Endothelial cell of umbilical vein (primary cell): ENCODE results near the gene MPL. TPM values are rescaled to one million over a fixed set of nuclear protein-coding genes. Genes with fewer than 3 reads are reported as not detected.

ENCODE experiments used
- BruUV-seq: library from RNA; stranded (reverse); fragments of 400-500 nt; replicated peaks from 2 replicates; lab custom pipeline; 2021; lab: Mats Ljungman, UMichigan
- CTCF ChIA-PET: fragments of 300-600, 350-600 bp; sonication (Branson Sonifier 250); formaldehyde crosslinking; loops from one replicate; lab custom pipeline; 2021; ENCODE audit warnings: antibody characterized with exemption, inconsistent platforms; lab: Charles Lee
- POLR2A ChIA-PET: fragments of 300-600, 350-600 bp; sonication (Branson Sonifier 250); formaldehyde crosslinking; loops from one replicate; lab custom pipeline; 2021; ENCODE audit warnings: antibody characterized with exemption, inconsistent platforms; lab: Charles Lee
- DNase-seq: peaks from one replicate; pipeline ENCODE4 v3.0.0-alpha.2; 2011; ENCODE audit warnings: low read depth, low spot score
- FAIRE-seq: peaks from 2 replicates; lab custom pipeline; 2011; peaks lifted over from hg19 to GRCh38; lab: Jason Lieb, UNC
- H2AFZ ChIP-seq: 2 replicates; pipeline ENCODE4 v1.6.0; 2012; ENCODE audit warnings: low read depth, low read length, control low read depth, inconsistent platforms
- H3K27ac ChIP-seq: 2 replicates; pipeline ENCODE4 v1.5.1; 2011; ENCODE audit warnings: low read depth, mild to moderate bottlenecking, control low read depth, low read length, moderate library complexity; ENCODE audit not compliant: insufficient read depth
- H3K27me3 ChIP-seq, 2 experiments: 2 replicates each; pipeline versions ENCODE4 v1.6.0 to v1.6.1; 2011; ENCODE audit warnings: low read length in 2 of 2, mixed read lengths in 1 of 2; ENCODE audit not compliant: control insufficient read depth in 2 of 2, insufficient read depth in 2 of 2
- H3K36me3 ChIP-seq, 2 experiments: 2 replicates in 1 of 2; 3 replicates in 1 of 2; pipeline ENCODE4 v1.5.1; 2011; ENCODE audit warnings: low read length in 2 of 2, mild to moderate bottlenecking in 1 of 2, moderate library complexity in 1 of 2; ENCODE audit not compliant: control insufficient read depth in 2 of 2, insufficient read depth in 2 of 2; ENCODE audit errors: extremely low read depth in 1 of 2
- H3K4me1 ChIP-seq: 3 replicates; pipeline ENCODE4 v1.5.1; 2011; ENCODE audit warnings: mild to moderate bottlenecking, low read length; ENCODE audit not compliant: control insufficient read depth, insufficient read depth; ENCODE audit errors: extremely low read depth
- H3K4me2 ChIP-seq: 2 replicates; pipeline ENCODE4 v1.6.1; 2011; ENCODE audit warnings: low read length, control low read depth, mixed read lengths; ENCODE audit not compliant: insufficient read depth
- H3K4me3 ChIP-seq, 3 experiments: fragments of 200-600 bp in 1 of 3; sonication (generic), shearing (Covaris generic) in 1 of 3; replicated peaks in 1 of 3; 2 replicates each; pipeline ENCODE4 v1.5.1; 2011 to 2016; ENCODE audit warnings: control low read depth in 3 of 3, low read length in 3 of 3, mild to moderate bottlenecking in 2 of 3, inconsistent platforms in 1 of 3, low read depth in 1 of 3, moderate library complexity in 1 of 3; ENCODE audit not compliant: insufficient read depth in 1 of 3
- H3K79me2 ChIP-seq: 2 replicates; pipeline ENCODE4 v1.6.0; 2012; ENCODE audit warnings: low read length, inconsistent platforms; ENCODE audit not compliant: control insufficient read depth, insufficient read depth
- H3K9ac ChIP-seq: replicated peaks from 2 replicates; pipeline ENCODE3; 2011; ENCODE audit warnings: low read length, control low read depth; ENCODE audit not compliant: insufficient read depth; ENCODE audit errors: extremely low read depth
- H3K9me1 ChIP-seq: replicated peaks from 3 replicates; pipeline ENCODE4 v1.6.0; 2011; ENCODE audit warnings: mild to moderate bottlenecking, low read length; ENCODE audit not compliant: control insufficient read depth, insufficient read depth; ENCODE audit errors: extremely low read depth
- H3K9me3 ChIP-seq: replicated peaks from 2 replicates; pipeline ENCODE4 v1.5.1; 2012; ENCODE audit warnings: low read length, inconsistent platforms; ENCODE audit not compliant: control insufficient read depth, insufficient read depth
- H4K20me1 ChIP-seq: replicated peaks from 2 replicates; pipeline ENCODE3; 2011; ENCODE audit warnings: mild to moderate bottlenecking, low read length; ENCODE audit not compliant: control insufficient read depth, insufficient read depth; ENCODE audit errors: extremely low read depth
- EZH2 ChIP-seq: IDR thresholded peaks from 2 replicates; pipeline ENCODE4 v1.6.1; 2012; ENCODE audit warnings: borderline replicate concordance, low read depth, mild to moderate bottlenecking, moderate library complexity, low read length, inconsistent platforms; ENCODE audit not compliant: severe bottlenecking
- FOS ChIP-seq: IDR thresholded peaks from 2 replicates; pipeline ENCODE4 v1.6.1; 2011; ENCODE audit warnings: mild to moderate bottlenecking, low read length, moderate library complexity, borderline replicate concordance; ENCODE audit not compliant: insufficient read depth
- GATA2 ChIP-seq: IDR thresholded peaks from 2 replicates; pipeline ENCODE4 v1.7.0; 2011; ENCODE audit warnings: low read depth, mild to moderate bottlenecking, moderate library complexity, mixed read lengths, low read length; ENCODE audit not compliant: insufficient read length, insufficient read depth
- JUN ChIP-seq: IDR thresholded peaks from 2 replicates; pipeline ENCODE4 v1.6.1; 2011; ENCODE audit warnings: borderline replicate concordance, low read depth; ENCODE audit not compliant: insufficient read length, insufficient read depth
- MYC ChIP-seq: IDR thresholded peaks from one replicate; pipeline ENCODE4 v1.6.1; 2011; ENCODE audit warnings: mild to moderate bottlenecking, low read depth, low read length
- POLR2A ChIP-seq: IDR thresholded peaks from 2 replicates; pipeline ENCODE4 v1.6.1; 2012; ENCODE audit warnings: low read depth, mild to moderate bottlenecking, control low read depth, low read length
- POLR2AphosphoS5 ChIP-seq: IDR thresholded peaks from 2 replicates; pipeline ENCODE4 v1.6.1; 2012; ENCODE audit warnings: low read depth, mild to moderate bottlenecking, control low read depth, low read length, moderate library complexity; ENCODE audit not compliant: insufficient read depth
- dilution Hi-C: fragments of 300-500 bp; cut with MboI; formaldehyde crosslinking; loops from one replicate; pipeline ENCODE4 v1.15.0; 2019; ENCODE audit warnings: low sequenced_read_pairs; ENCODE audit not compliant: extremely low pct_ligation_motif_present
- intact Hi-C: fragments of 100-400 bp; cut with micrococcal nuclease; formaldehyde crosslinking; loops from one replicate; pipeline ENCODE4 v1.10.0; 2022
- polyA plus RNA-seq, 4 experiments: library from polyadenylated mRNA; depleted of rRNA in 3 of 4; stranded (reverse) in 3 of 4; unstranded in 1 of 4; fragments of >200 nt; gene quantifications; 2 replicates each; pipeline versions ENCODE4 v1.2.1 to v1.2.3, GENCODE V29; 2011 to 2012; ENCODE audit warnings: missing spikeins in 1 of 4
- total RNA-seq: library from RNA; stranded (reverse); gene quantifications from 2 replicates; pipeline ENCODE4 v1.2.3, GENCODE V29; 2021
- TF ChIP-seq, protein P1 (sequence below), 2 donors: IDR thresholded peaks; 1 replicate in 1 of 2; 2 replicates in 1 of 2; pipeline ENCODE4 v1.5.1; 2011; ENCODE audit warnings: low read length in 2 of 2, mild to moderate bottlenecking in 2 of 2, moderate library complexity in 2 of 2, control low read depth in 1 of 2, inconsistent platforms in 1 of 2, low read depth in 1 of 2; ENCODE audit not compliant: insufficient read depth in 1 of 2; ENCODE audit errors: extremely low read depth in 1 of 2
- TF ChIP-seq, protein P2 (sequence below): IDR thresholded peaks from 2 replicates; pipeline ENCODE4 v1.6.1; 2011; ENCODE audit not compliant: insufficient read depth, insufficient read length

MPL gene
- total and polyA plus RNA-seq, 2 donors (not counting 3 experiments of a cell fraction or from before 2014, with no cell fraction given): 0.14 to 0.24 TPM

GRCh38 chr1:43296207-43296606 is 41.4 kb upstream of the MPL start:
- FAIRE-seq (no peak), DNase-seq (no peak)
- no peaks in the 10 kb centered on the region for H4K20me1 ChIP-seq
- H3K4me2 ChIP-seq: peak overlapping the region; percentile 28
- no peak for TF ChIP-seq GATA2
- TF ChIP-seq, protein P1, sequence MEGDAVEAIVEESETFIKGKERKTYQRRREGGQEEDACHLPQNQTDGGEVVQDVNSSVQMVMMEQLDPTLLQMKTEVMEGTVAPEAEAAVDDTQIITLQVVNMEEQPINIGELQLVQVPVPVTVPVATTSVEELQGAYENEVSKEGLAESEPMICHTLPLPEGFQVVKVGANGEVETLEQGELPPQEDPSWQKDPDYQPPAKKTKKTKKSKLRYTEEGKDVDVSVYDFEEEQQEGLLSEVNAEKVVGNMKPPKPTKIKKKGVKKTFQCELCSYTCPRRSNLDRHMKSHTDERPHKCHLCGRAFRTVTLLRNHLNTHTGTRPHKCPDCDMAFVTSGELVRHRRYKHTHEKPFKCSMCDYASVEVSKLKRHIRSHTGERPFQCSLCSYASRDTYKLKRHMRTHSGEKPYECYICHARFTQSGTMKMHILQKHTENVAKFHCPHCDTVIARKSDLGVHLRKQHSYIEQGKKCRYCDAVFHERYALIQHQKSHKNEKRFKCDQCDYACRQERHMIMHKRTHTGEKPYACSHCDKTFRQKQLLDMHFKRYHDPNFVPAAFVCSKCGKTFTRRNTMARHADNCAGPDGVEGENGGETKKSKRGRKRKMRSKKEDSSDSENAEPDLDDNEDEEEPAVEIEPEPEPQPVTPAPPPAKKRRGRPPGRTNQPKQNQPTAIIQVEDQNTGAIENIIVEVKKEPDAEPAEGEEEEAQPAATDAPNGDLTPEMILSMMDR (IDR thresholded peaks at IDR 0.05; ENCODE audit: extremely low read depth in 1 of 2, insufficient read depth in 1 of 2, low read depth in 1 of 2, low read length in 2 of 2): no peak
- no peak for TF ChIP-seq FOS
- TF ChIP-seq POLR2A: no peak
- TF ChIP-seq JUN: no peak
- no peak for TF ChIP-seq POLR2AphosphoS5
- TF ChIP-seq EZH2: no peak
- TF ChIP-seq MYC: no peak
- TF ChIP-seq, protein P2, sequence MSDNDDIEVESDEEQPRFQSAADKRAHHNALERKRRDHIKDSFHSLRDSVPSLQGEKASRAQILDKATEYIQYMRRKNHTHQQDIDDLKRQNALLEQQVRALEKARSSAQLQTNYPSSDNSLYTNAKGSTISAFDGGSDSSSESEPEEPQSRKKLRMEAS: no peak
- H3K36me3 ChIP-seq: no peaks in the 10 kb centered on the region
- dilution Hi-C loops: no loop called here
- BruUV-seq: no TSS peak
- CTCF ChIA-PET: interaction anchor here (2.0 kb wide), 1 partner anchor 69 kb away, joined by 8 read pairs; no protein-coding TSS in a partner anchor
- peaks cover 35% of the 10 kb centered on the region for H3K4me1 ChIP-seq
- POLR2A ChIA-PET: interaction anchor here (2.5 kb wide), 1 partner anchor 8 kb away, joined by 15 read pairs; no protein-coding TSS in a partner anchor
- intact Hi-C loops: no loop called here
- peak overlapping the region; percentile 29 for H3K9ac ChIP-seq
- no peak overlapping the region for H2AFZ ChIP-seq
- H3K27ac ChIP-seq: peak overlapping the region; percentile 64
- no peaks in the 10 kb centered on the region for H3K9me3 ChIP-seq
- H3K27me3 ChIP-seq: no peaks in the 10 kb centered on the region
- H3K4me3 ChIP-seq: no peak overlapping the region
- no peaks in the 10 kb centered on the region for H3K9me1 ChIP-seq
- H3K79me2 ChIP-seq: peaks cover 5% of the 10 kb centered on the region
